ENCODE results near the gene UBE2R2.

DNA sequence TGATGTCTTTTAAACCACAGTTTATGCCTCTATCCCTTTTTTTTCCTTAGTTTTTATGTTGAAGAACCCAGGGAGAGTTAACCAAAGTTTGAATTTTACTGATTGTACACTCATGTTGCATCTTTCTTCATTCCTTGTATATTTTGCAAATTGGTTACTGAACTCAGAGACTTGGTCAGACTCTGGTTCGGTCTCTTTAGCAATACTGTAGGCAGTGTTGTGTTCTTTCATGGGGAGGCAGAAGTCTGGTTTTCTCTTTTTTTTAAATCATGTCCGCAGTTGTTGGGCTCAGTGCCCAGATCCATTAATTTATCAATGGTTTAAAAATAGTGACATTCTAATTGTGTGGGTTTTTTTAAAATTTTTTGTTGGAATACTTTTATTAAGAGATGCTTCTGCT, 23.4 kb downstream of the UBE2R2 start:
- TF ChIP-seq, protein P1, sequence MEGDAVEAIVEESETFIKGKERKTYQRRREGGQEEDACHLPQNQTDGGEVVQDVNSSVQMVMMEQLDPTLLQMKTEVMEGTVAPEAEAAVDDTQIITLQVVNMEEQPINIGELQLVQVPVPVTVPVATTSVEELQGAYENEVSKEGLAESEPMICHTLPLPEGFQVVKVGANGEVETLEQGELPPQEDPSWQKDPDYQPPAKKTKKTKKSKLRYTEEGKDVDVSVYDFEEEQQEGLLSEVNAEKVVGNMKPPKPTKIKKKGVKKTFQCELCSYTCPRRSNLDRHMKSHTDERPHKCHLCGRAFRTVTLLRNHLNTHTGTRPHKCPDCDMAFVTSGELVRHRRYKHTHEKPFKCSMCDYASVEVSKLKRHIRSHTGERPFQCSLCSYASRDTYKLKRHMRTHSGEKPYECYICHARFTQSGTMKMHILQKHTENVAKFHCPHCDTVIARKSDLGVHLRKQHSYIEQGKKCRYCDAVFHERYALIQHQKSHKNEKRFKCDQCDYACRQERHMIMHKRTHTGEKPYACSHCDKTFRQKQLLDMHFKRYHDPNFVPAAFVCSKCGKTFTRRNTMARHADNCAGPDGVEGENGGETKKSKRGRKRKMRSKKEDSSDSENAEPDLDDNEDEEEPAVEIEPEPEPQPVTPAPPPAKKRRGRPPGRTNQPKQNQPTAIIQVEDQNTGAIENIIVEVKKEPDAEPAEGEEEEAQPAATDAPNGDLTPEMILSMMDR (IDR thresholded peaks at IDR 0.05 in 8 of 11, conservative IDR thresholded peaks at IDR 0.05 in 3 of 11), result no peak
- TF ChIP-seq POLR2A (IDR thresholded peaks at IDR 0.05) (no peak), POLR2AphosphoS5 (IDR thresholded peaks at IDR 0.05) (no peak)
